ENCODE results near the gene CCDC88C. TPM values are rescaled to one million over a fixed set of nuclear protein-coding genes. Genes with fewer than 3 reads are reported as not detected.

Gene CCDC88C
- total and polyA plus RNA-seq, 9 donors = 2.0 to 17.7 (median 3.9) TPM

- WGBS, 3 donors = 78 to 95% (median 85%) methylated on average over 26 to 27 of the region's 27 CpGs
- TF ChIP-seq CTCF (IDR thresholded peaks at IDR 0.05) = no peak
- no peak for TF ChIP-seq EP300 (IDR thresholded peaks at IDR 0.05)
- no peak for TF ChIP-seq POLR2A (IDR thresholded peaks at IDR 0.05)
- Histone ChIP-seq H3K27me3 (no peaks in the 10 kb centered on the region), H3K27ac (no peak overlapping the region), H3K36me3 (no peaks in the 10 kb centered on the region), H3K4me1 (ENCODE audit: insufficient read depth) (peaks cover 8% of the 10 kb centered on the region), H3K9me3 (no peaks in the 10 kb centered on the region), H3K4me3 (no peak overlapping the region)
- no peak for DNase-seq
- intact Hi-C loops (cut with DNase I) = loop anchor here in 3 of 4 donors (5.0 to 10.0 kb wide), 2 partner anchors 86 to 89 kb away; partner anchors contain the start of gene CCDC88C (in 3 of the 3)
Measured at GRCh38 chr14:91328313-91329050, 89.1 kb downstream of the CCDC88C start.

- 91 to 97% (median 93%) methylated on average over 10 of the region's 10 CpGs for WGBS, 3 donors
- no peak overlapping the region for H3K4me3 ChIP-seq
- peaks cover 7% of the 10 kb centered on the region for H3K4me1 ChIP-seq (ENCODE audit: insufficient read depth)
- H3K36me3 ChIP-seq = no peaks in the 10 kb centered on the region
- H3K27me3 ChIP-seq = no peaks in the 10 kb centered on the region
- DNase-seq = no peak
- H3K9me3 ChIP-seq = no peaks in the 10 kb centered on the region
- intact Hi-C loops (cut with DNase I) = loop anchor here in 3 of 4 donors (5.0 to 10.0 kb wide), 2 partner anchors 87 to 90 kb away; partner anchors contain the start of gene CCDC88C (in 3 of the 3)
- no peak overlapping the region for H3K27ac ChIP-seq
- TF ChIP-seq POLR2A (IDR thresholded peaks at IDR 0.05) (no peak), EP300 (IDR thresholded peaks at IDR 0.05) (no peak), CTCF (IDR thresholded peaks at IDR 0.05) (no peak)
Measured at GRCh38 chr14:91327661-91328312, 89.8 kb downstream of the CCDC88C start.

- no peak for TF ChIP-seq CTCF (IDR thresholded peaks at IDR 0.05)
- no peak for TF ChIP-seq POLR2A (IDR thresholded peaks at IDR 0.05)
- TF ChIP-seq EP300 (IDR thresholded peaks at IDR 0.05) = no peak
- H3K4me1 ChIP-seq (ENCODE audit: insufficient read depth) = peaks cover 3% of the 10 kb centered on the region
- no peaks in the 10 kb centered on the region for H3K27me3 ChIP-seq
- no peak for DNase-seq
- 84 to 88% (median 85%) methylated on average over 7 of the region's 7 CpGs for WGBS, 3 donors
- H3K9me3 ChIP-seq = no peaks in the 10 kb centered on the region
- intact Hi-C loops (cut with DNase I) = loop anchor here in 3 of 4 donors (5.0 to 10.0 kb wide), 2 partner anchors 88 to 90 kb away; partner anchors contain the start of gene CCDC88C (in 3 of the 3)
- H3K36me3 ChIP-seq = no peaks in the 10 kb centered on the region
- no peak overlapping the region for H3K27ac ChIP-seq
- no peak overlapping the region for H3K4me3 ChIP-seq
Measured at GRCh38 chr14:91327250-91327595, 90.4 kb downstream of the CCDC88C start.

- H3K27ac ChIP-seq = no peak overlapping the region
- TF ChIP-seq EP300 (IDR thresholded peaks at IDR 0.05) (no peak), CTCF (IDR thresholded peaks at IDR 0.05) (no peak), POLR2A (IDR thresholded peaks at IDR 0.05) (no peak)
- H3K9me3 ChIP-seq = no peaks in the 10 kb centered on the region
- no peaks in the 10 kb centered on the region for H3K27me3 ChIP-seq
- no peak for DNase-seq
- no peak overlapping the region for H3K4me3 ChIP-seq
- no peaks in the 10 kb centered on the region for H3K36me3 ChIP-seq
- peaks cover 3% of the 10 kb centered on the region for H3K4me1 ChIP-seq (ENCODE audit: insufficient read depth)
- 61 to 83% (median 80%) methylated on average over 14 of the region's 14 CpGs for WGBS, 3 donors
- intact Hi-C loops (cut with DNase I) = loop anchor here in 3 of 4 donors (5.0 to 10.0 kb wide), 2 partner anchors 88 to 91 kb away; partner anchors contain the start of gene CCDC88C (in 3 of the 3)
Measured at GRCh38 chr14:91326514-91327249, 90.9 kb downstream of the CCDC88C start.
